HepG2 (cell line): ENCODE measurements around the gene PLSCR3. TPM values are rescaled to one million over a fixed set of nuclear protein-coding genes. Genes with fewer than 3 reads are reported as not detected.
A peak's percentile ranks its signal among the peaks of the same experiment; 100 is the strongest.

Experiments
- ADNP ChIP-seq: sonication (generic); formaldehyde crosslinking; IDR thresholded peaks from 2 replicates; pipeline ENCODE4 v1.4.0; 2020; ENCODE audit warnings: missing genetic modification reagents
- AGO1 ChIP-seq: fragments of 200-400 bp; formaldehyde crosslinking; IDR thresholded peaks from 2 replicates; pipeline ENCODE4 v1.6.1; 2017; ENCODE audit warnings: mild to moderate bottlenecking, low read depth, low read length, moderate library complexity; ENCODE audit not compliant: poor library complexity, severe bottlenecking
- BORCS8-MEF2B ChIP-seq: sonication (generic); formaldehyde crosslinking; IDR thresholded peaks from 2 replicates; pipeline ENCODE4 v1.8.0; 2022; ENCODE audit warnings: mild to moderate bottlenecking, missing genetic modification reagents
- GABPB1 ChIP-seq: IDR thresholded peaks from 2 replicates; pipeline ENCODE4 v1.6.1; 2016; ENCODE audit warnings: mild to moderate bottlenecking, missing genetic modification reagents, moderate library complexity, missing compliant biosample characterization
- HDAC1 ChIP-seq: sonication (generic); formaldehyde crosslinking; IDR thresholded peaks from 2 replicates; pipeline ENCODE4 v1.5.1; 2020; ENCODE audit warnings: mild to moderate bottlenecking, missing genetic modification reagents
- HNRNPK ChIP-seq: fragments of 200-400 bp; formaldehyde crosslinking; IDR thresholded peaks from 2 replicates; pipeline ENCODE4 v1.6.1; 2018; ENCODE audit warnings: low read length, low read depth, moderate library complexity, mild to moderate bottlenecking; ENCODE audit not compliant: poor library complexity, severe bottlenecking
- HNRNPLL ChIP-seq: fragments of 200-400 bp; formaldehyde crosslinking; IDR thresholded peaks from 2 replicates; pipeline ENCODE4 v1.6.1; 2017; ENCODE audit warnings: mild to moderate bottlenecking, low read depth, low read length; ENCODE audit not compliant: poor library complexity, severe bottlenecking
- KAT8 ChIP-seq: IDR thresholded peaks from 2 replicates; pipeline ENCODE4 v1.6.1; 2016; ENCODE audit warnings: missing genetic modification reagents, missing compliant biosample characterization
- PITX1 ChIP-seq: sonication (generic); formaldehyde crosslinking; IDR thresholded peaks from 2 replicates; pipeline ENCODE4 v1.5.1; 2020; ENCODE audit warnings: mild to moderate bottlenecking, missing genetic modification reagents
- POLR2A ChIP-seq, 2 experiments: IDR thresholded peaks; 2 replicates each; pipeline ENCODE4 v1.6.1; 2011; ENCODE audit warnings: low read depth in 2 of 2, low read length in 2 of 2, mild to moderate bottlenecking in 1 of 2, moderate library complexity in 1 of 2; ENCODE audit not compliant: insufficient read depth in 1 of 2
- REPIN1 ChIP-seq: sonication (generic); formaldehyde crosslinking; IDR thresholded peaks from 2 replicates; pipeline ENCODE4 v1.8.0; 2022; ENCODE audit warnings: missing genetic modification reagents, low read depth, mild to moderate bottlenecking, borderline replicate concordance
- SAP130 ChIP-seq: IDR thresholded peaks from 2 replicates; pipeline ENCODE4 v1.6.1; 2016; ENCODE audit warnings: low read depth
- SMAD3 ChIP-seq: sonication (generic); formaldehyde crosslinking; IDR thresholded peaks from 2 replicates; pipeline ENCODE4 v1.4.0; 2020; ENCODE audit warnings: missing genetic modification reagents
- SOX5 ChIP-seq: IDR thresholded peaks from 2 replicates; pipeline ENCODE4 v1.6.1; 2016; ENCODE audit warnings: borderline replicate concordance
- TAF1 ChIP-seq: sonication (generic); formaldehyde crosslinking; IDR thresholded peaks from 2 replicates; pipeline ENCODE4 v1.4.0; 2020; ENCODE audit warnings: missing genetic modification reagents
- YY1 ChIP-seq: IDR thresholded peaks from 2 replicates; pipeline ENCODE4 v1.6.1; 2011; ENCODE audit warnings: low read length, low read depth, moderate library complexity, mild to moderate bottlenecking; ENCODE audit not compliant: insufficient read depth, insufficient replicate concordance
- ZNF282 ChIP-seq: fragments of 450-650 bp; IDR thresholded peaks from 2 replicates; pipeline ENCODE4 v1.6.1; 2018; ENCODE audit not compliant: partially characterized antibody
- ZNF451 ChIP-seq: sonication (generic); formaldehyde crosslinking; IDR thresholded peaks from 2 replicates; pipeline ENCODE4 v1.5.0; 2020; ENCODE audit warnings: mild to moderate bottlenecking, missing genetic modification reagents
- ZNF550 ChIP-seq: sonication (generic); formaldehyde crosslinking; IDR thresholded peaks from 2 replicates; pipeline ENCODE4 v1.4.0; 2020; ENCODE audit warnings: mild to moderate bottlenecking, missing genetic modification reagents, borderline replicate concordance
- ZNF616 ChIP-seq: sonication (generic); formaldehyde crosslinking; IDR thresholded peaks from 2 replicates; pipeline ENCODE4 v1.5.0; 2020; ENCODE audit warnings: low read depth, mild to moderate bottlenecking, missing genetic modification reagents
- ZNF713 ChIP-seq: sonication (generic); formaldehyde crosslinking; IDR thresholded peaks from 2 replicates; pipeline ENCODE4 v1.4.0; 2020; ENCODE audit warnings: mild to moderate bottlenecking, missing genetic modification reagents
- ZNF749 ChIP-seq: sonication (generic); formaldehyde crosslinking; IDR thresholded peaks from 2 replicates; pipeline ENCODE4 v1.8.0; 2022; ENCODE audit warnings: mild to moderate bottlenecking, missing genetic modification reagents, moderate library complexity, borderline replicate concordance
- polyA plus RNA-seq, 8 experiments: library from polyadenylated mRNA; depleted of rRNA in 3 of 8; stranded (reverse) in 7 of 8; unstranded in 1 of 8; fragments of >200 nt; fragmentation: Illumina TruSeq in 4 of 8; extraction: Trizol in 4 of 8; gene quantifications; 2 replicates each; pipeline versions ENCODE4 v1.2.1 to v1.2.3, GENCODE V29; 2011 to 2016; ENCODE audit warnings: low read depth in 4 of 8, missing spikeins in 1 of 8, mixed read lengths in 1 of 8; ENCODE audit not compliant: insufficient read depth in 1 of 8
- total RNA-seq, 5 experiments: library from RNA; depleted of rRNA; stranded (reverse); fragments of >200 nt; fragmentation: Illumina TruSeq; extraction: Trizol; gene quantifications; 2 replicates each; pipeline ENCODE4 v1.2.3, GENCODE V29; 2016; ENCODE audit warnings: low read depth in 1 of 5
- TF ChIP-seq, protein P1 (sequence below): IDR thresholded peaks from 2 replicates; pipeline ENCODE4 v1.6.1; 2016; ENCODE audit warnings: missing compliant biosample characterization, missing genetic modification reagents, borderline replicate concordance
- TF ChIP-seq, protein P2 (sequence below): sonication (generic); formaldehyde crosslinking; IDR thresholded peaks from 2 replicates; pipeline ENCODE4 v1.4.0; 2020; ENCODE audit warnings: missing genetic modification reagents
- TF ChIP-seq, protein P3 (sequence below): sonication (generic); formaldehyde crosslinking; IDR thresholded peaks from 2 replicates; pipeline ENCODE4 v1.5.0; 2020; ENCODE audit warnings: mild to moderate bottlenecking, low read depth, missing genetic modification reagents, borderline replicate concordance
- TF ChIP-seq, protein P4 (sequence below), 2 experiments: fragments of 450-650 bp in 1 of 2; sonication (generic) in 1 of 2; formaldehyde crosslinking; IDR thresholded peaks; 2 replicates each; pipeline versions ENCODE4 v1.5.0 to v1.8.0; 2020 to 2022; ENCODE audit warnings: mild to moderate bottlenecking in 1 of 2, missing genetic modification reagents in 1 of 2

Gene PLSCR3
- total and polyA plus RNA-seq, 2 of the 13 experiments (the other 11 are each of a cell fraction or from before 2014, with no cell fraction given): 5.6 to 6.2 TPM

DNA sequence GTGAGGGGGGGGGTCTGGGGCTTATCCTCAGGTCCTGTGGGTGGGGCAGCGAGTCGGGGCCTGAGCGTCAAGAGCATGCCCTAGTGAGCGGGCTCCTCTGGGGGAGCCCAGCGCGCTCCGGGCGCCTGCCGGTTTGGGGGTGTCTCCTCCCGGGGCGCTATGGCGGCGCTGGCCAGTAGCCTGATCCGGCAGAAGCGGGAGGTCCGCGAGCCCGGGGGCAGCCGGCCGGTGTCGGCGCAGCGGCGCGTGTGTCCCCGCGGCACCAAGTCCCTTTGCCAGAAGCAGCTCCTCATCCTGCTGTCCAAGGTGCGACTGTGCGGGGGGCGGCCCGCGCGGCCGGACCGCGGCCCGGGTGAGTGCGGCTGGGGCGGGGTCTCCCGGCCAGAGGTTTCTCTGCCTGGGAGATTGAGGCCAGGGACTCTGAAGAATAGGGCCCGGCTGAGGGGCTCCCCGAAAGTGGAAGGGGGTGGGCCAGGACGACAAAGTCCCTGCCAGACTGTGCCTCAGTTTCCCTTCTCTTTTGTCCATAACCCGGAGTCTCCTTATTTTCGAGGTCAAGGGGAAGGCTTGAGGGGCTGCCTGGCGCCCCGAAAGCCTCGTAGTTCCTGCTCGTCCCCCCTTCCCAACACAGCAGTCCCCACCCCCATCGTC is 45.3 kb upstream of the PLSCR3 start, which contains the start of gene FGF11 (continued):
- TF ChIP-seq, protein P1, sequence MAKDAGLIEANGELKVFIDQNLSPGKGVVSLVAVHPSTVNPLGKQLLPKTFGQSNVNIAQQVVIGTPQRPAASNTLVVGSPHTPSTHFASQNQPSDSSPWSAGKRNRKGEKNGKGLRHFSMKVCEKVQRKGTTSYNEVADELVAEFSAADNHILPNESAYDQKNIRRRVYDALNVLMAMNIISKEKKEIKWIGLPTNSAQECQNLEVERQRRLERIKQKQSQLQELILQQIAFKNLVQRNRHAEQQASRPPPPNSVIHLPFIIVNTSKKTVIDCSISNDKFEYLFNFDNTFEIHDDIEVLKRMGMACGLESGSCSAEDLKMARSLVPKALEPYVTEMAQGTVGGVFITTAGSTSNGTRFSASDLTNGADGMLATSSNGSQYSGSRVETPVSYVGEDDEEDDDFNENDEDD (CRISPR knock-in tag): 0 out of 2 replicates have a peak, but pooled peaks have one; percentile 15
- TF ChIP-seq, protein P2, sequence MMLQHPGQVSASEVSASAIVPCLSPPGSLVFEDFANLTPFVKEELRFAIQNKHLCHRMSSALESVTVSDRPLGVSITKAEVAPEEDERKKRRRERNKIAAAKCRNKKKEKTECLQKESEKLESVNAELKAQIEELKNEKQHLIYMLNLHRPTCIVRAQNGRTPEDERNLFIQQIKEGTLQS (CRISPR knock-in tag): 0 out of 2 replicates have a peak, but pooled peaks have one; percentile 10
- no peak for TF ChIP-seq ZNF451 (CRISPR knock-in tag)
- TF ChIP-seq KAT8 (CRISPR knock-in tag): peak; percentile 14; the same call in 1 of the 2 replicates
- no peak for TF ChIP-seq ZNF616 (CRISPR knock-in tag)
- TF ChIP-seq HNRNPLL: peak; percentile 45
- no peak for TF ChIP-seq SOX5 (CRISPR knock-in tag)
- TF ChIP-seq ZNF550 (CRISPR knock-in tag): no peak
- TF ChIP-seq ZNF749 (CRISPR knock-in tag): no peak
- TF ChIP-seq ZNF282: no peak
- TF ChIP-seq, protein P3, sequence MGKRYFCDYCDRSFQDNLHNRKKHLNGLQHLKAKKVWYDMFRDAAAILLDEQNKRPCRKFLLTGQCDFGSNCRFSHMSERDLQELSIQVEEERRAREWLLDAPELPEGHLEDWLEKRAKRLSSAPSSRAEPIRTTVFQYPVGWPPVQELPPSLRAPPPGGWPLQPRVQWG (CRISPR knock-in tag): no peak
- TF ChIP-seq SAP130 (CRISPR knock-in tag): peak; percentile 7; the same call in 1 of the 2 replicates
- TF ChIP-seq REPIN1 (CRISPR knock-in tag): no peak
- no peak for TF ChIP-seq ZNF713 (CRISPR knock-in tag)
- 0 out of 2 replicates have a peak, but pooled peaks have one; percentile 17 for TF ChIP-seq PITX1
- peak; percentile 37 for TF ChIP-seq HNRNPK
- peak; percentile 31; the same call in 1 of the 2 replicates for TF ChIP-seq TAF1 (CRISPR knock-in tag)
- TF ChIP-seq, protein P4, sequence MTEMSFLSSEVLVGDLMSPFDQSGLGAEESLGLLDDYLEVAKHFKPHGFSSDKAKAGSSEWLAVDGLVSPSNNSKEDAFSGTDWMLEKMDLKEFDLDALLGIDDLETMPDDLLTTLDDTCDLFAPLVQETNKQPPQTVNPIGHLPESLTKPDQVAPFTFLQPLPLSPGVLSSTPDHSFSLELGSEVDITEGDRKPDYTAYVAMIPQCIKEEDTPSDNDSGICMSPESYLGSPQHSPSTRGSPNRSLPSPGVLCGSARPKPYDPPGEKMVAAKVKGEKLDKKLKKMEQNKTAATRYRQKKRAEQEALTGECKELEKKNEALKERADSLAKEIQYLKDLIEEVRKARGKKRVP (CRISPR knock-in tag; IDR thresholded peaks at IDR 0.05): no peak
- no peak for TF ChIP-seq ADNP
- TF ChIP-seq HDAC1 (CRISPR knock-in tag): 0 out of 2 replicates have a peak, but pooled peaks have one; percentile 11
- no peak for TF ChIP-seq SMAD3 (CRISPR knock-in tag)
- 0 out of 2 replicates have a peak, but pooled peaks have one; percentile 32 for TF ChIP-seq BORCS8-MEF2B (CRISPR knock-in tag)
- peak; percentile 67 for TF ChIP-seq AGO1
- 0 out of 4 replicates have a peak, but pooled peaks of 1 of the 2 experiments have one; percentile 20 for TF ChIP-seq POLR2A (IDR thresholded peaks at IDR 0.05; ENCODE audit: insufficient read depth in 1 of 2, low read depth in 2 of 2, low read length in 2 of 2)
- TF ChIP-seq GABPB1 (CRISPR knock-in tag): peak; percentile 31; the same call in 1 of the 2 replicates
- no peak for TF ChIP-seq YY1
